Brain microvascular endothelial cell (primary cell): ENCODE data around the gene MID1.

Experiments used
- DNase-seq: peaks from one replicate; pipeline ENCODE4 v3.0.0-alpha.2; 2020
- H3K27ac ChIP-seq: fragments of 250-450 bp; sonication (Bioruptor Pico); 2 replicates; pipeline ENCODE4 v1.5.1; 2020; ENCODE audit warnings: mild to moderate bottlenecking, moderate library complexity
- H3K27me3 ChIP-seq: fragments of 250-450 bp; sonication (Bioruptor Pico); replicated peaks from 2 replicates; pipeline ENCODE4 v1.5.1; 2020; ENCODE audit warnings: mild to moderate bottlenecking
- H3K36me3 ChIP-seq: fragments of 250-450 bp; sonication (Bioruptor Pico); replicated peaks from 2 replicates; pipeline ENCODE4 v1.5.1; 2020; ENCODE audit warnings: mild to moderate bottlenecking
- H3K4me3 ChIP-seq: 2 replicates; pipeline ENCODE4 v1.5.1; 2011; ENCODE audit warnings: low read depth, mild to moderate bottlenecking, control low read depth, low read length, moderate library complexity
- CTCF ChIP-seq: IDR thresholded peaks from 2 replicates; pipeline ENCODE4 v1.5.1; 2011; ENCODE audit warnings: low read depth, mild to moderate bottlenecking, moderate library complexity, low read length, control low read depth, inconsistent platforms; ENCODE audit errors: missing control alignments
- in situ Hi-C: cut with HindIII; loops from 2 replicates; pipeline ENCODE4 v1.10.0; 2017; ENCODE audit warnings: low sequenced_read_pairs, low pct_ligation_motif_present

The MID1 gene

DNA sequence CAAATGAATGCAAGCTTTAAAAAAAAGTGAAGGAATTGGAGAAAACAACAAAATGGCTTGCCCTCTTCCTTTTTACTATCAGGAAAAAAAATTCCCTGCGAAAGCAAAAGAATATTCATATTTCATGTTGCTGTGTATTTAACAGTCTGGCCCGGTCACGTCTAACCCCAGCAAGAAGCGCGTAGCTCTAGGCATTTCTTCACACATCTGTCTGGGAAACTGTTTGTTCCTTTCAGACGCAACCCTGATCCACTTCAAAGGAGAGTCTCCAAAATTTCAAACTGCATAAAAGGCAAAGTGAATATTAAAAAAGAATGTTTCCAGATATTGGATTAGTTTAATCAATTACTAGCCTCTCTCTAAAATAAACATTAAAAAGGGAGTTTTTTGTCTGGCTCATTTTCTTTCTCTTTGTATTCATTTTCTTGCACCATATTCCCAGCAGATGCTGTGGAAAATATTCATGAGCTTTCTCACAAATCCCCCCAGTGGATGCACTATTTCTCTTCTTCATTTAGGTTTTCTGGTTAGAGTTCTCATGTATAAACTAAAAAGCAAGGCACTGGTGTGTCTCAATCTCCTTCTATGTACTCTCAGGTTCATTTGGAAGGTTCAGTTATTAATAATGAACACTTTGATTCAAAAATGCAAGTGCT lies 145.3 kb downstream of the MID1 start:
- Histone ChIP-seq H3K27me3 (no peaks in the 10 kb centered on the region), H3K27ac (no peak overlapping the region), H3K36me3 (peaks cover 2% of the 10 kb centered on the region), H3K4me3 (no peak overlapping the region)
- in situ Hi-C loops: no loop called here
- no peak for DNase-seq
- no peak for TF ChIP-seq CTCF

GRCh38 chrX:10474510-10474909 lies 145.9 kb downstream of the MID1 start:
- Histone ChIP-seq H3K36me3 (peaks cover 2% of the 10 kb centered on the region), H3K27ac (no peak overlapping the region), H3K27me3 (no peaks in the 10 kb centered on the region), H3K4me3 (no peak overlapping the region)
- TF ChIP-seq CTCF: no peak
- in situ Hi-C loops: no loop called here
- DNase-seq: no peak

DNA sequence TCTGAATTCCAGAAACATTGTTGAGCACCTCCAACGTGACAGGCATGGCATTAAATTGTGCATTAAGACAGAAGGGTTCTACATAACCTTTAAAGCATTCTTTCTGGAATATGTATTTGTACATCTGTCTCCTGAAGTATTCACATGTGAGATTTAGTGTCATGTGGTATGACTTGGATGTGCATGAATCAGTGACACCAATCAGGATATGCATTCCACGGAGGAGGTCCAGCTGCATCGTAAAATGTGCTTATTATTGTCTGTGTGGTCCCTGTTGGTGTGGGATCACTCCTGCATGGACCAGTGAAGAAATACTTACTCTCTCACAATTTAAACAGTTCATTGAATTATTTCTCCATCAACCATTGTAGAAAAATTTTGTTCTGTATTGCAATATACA lies 149.0 kb downstream of the MID1 start:
- in situ Hi-C loops: no loop called here
- Histone ChIP-seq H3K27me3 (no peaks in the 10 kb centered on the region), H3K27ac (no peak overlapping the region), H3K36me3 (peaks cover 2% of the 10 kb centered on the region), H3K4me3 (no peak overlapping the region)
- no peak for TF ChIP-seq CTCF
- DNase-seq: no peak

DNA sequence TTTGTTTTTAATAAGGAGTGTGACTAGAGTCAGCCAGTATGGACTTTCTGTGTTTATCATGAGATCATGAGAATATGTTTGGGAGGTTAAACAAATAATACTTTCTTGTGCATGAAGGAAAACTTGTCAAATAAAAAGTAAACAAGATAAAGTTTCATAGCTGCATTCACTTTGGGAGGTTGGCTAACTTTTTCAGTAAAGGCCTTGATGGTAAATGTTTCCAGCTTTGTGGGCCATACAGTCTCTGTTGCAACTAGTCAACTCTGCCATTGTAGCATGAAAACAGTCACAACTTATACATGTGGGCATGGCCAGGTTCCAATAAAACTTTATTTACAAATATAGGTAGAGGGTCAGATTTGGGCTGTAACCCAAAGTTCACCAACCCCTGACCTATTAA lies 150.4 kb downstream of the MID1 start:
- Histone ChIP-seq H3K27ac (no peak overlapping the region), H3K4me3 (no peak overlapping the region), H3K27me3 (no peaks in the 10 kb centered on the region), H3K36me3 (peaks cover 2% of the 10 kb centered on the region)
- in situ Hi-C loops: no loop called here
- TF ChIP-seq CTCF: no peak
- no peak for DNase-seq

GRCh38 chrX:10467793-10468192 lies 152.6 kb downstream of the MID1 start:
- in situ Hi-C loops: no loop called here
- H3K27me3 ChIP-seq: no peaks in the 10 kb centered on the region
- peak overlapping the region; percentile 68 for H3K27ac ChIP-seq
- no peaks in the 10 kb centered on the region for H3K36me3 ChIP-seq
- DNase-seq: peak; percentile 67
- TF ChIP-seq CTCF: no peak
- H3K4me3 ChIP-seq: no peak overlapping the region

DNA sequence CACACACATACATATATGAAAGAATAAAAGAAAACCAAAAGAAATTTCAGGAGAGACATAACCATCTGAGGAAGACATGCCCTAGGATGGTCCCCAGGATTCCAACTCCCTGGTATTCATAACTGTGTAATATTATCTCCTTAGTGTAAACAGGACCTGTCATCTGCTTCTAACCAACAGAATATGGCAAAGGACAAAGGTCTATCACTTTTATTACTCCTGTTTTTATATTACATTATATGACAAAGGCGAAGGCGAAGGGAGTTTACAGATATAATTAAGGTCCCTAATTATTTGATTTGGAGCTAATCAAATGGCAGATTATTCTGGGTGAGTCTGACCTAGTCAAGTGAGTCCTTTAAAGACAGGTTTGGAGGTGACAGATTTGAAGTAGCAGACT lies 155.1 kb downstream of the MID1 start:
- no peak overlapping the region for H3K4me3 ChIP-seq
- H3K27ac ChIP-seq: no peak overlapping the region
- H3K27me3 ChIP-seq: no peaks in the 10 kb centered on the region
- no peaks in the 10 kb centered on the region for H3K36me3 ChIP-seq
- DNase-seq: no peak
- no peak for TF ChIP-seq CTCF
- in situ Hi-C loops: no loop called here
